HG03045 (cell line): ENCODE measurements around the gene GATAD2B.
A peak's percentile ranks its signal among the peaks of the same experiment; 100 is the strongest.

Experiments used
- ATAC-seq: cut with Tn5 transposase; IDR thresholded peaks from one replicate; pipeline ENCODE4 v1.9.1; 2021; ENCODE audit warnings: mild to moderate bottlenecking, moderate library complexity; ENCODE audit not compliant: unreplicated experiment

Gene GATAD2B

DNA sequence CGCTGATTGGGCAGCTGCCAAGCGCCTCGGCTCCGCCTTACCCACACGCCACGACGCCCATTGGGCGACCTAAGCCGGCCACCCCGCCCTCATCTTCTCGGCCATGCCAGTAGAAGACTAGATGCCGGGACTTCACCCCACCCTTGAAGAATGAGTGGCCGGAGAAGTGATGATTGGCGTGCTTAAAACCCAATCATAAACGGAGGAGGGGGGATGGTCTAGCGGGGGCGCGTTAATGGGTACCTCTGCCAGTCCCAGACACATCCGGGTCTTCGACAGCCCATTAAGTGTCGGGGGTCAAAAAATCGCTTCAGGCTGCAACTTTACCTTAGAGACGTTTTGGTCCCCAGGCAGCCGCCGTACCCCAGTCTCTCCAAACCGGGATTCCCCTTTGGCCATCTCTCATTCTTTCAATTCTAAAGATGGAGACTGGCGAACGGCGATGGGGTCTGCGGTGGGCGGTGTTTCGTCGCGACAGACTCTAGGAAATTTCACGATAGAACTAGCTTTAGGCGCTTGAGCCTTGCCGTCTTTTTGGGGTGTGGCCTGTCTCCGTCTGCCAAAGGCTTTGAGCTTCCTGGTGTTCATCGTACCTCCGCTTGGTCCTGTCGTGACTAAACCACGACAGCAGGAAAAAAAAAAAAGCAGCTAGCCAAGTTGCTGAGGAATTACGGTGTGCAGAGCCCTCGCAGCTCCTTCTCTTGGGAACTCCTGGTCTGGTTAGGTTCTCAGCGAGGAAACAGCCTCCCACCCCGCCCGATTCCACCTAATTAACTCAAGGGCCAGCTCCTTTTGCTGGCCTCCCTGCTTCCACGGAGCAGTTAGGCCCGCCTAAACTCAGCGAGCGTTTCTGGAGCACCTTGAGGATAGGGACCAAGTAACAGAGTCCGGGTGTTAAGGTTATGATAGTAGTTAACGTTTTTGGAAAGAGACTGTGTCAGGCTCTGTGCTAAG is at the start of gene GATAD2B:
TSS of gene GATAD2B (minus strand) at position 1 of the 954 bp plus-strand sequence. CDS start 94,625 bp downstream, outside the sequence.
- peak; percentile 96 for ATAC-seq

GRCh38 chr1:153970346-153970745 is 47.6 kb upstream of the GATAD2B start:
- no peak for ATAC-seq

GRCh38 chr1:153968972-153969371 is 46.2 kb upstream of the GATAD2B start:
- no peak for ATAC-seq

DNA sequence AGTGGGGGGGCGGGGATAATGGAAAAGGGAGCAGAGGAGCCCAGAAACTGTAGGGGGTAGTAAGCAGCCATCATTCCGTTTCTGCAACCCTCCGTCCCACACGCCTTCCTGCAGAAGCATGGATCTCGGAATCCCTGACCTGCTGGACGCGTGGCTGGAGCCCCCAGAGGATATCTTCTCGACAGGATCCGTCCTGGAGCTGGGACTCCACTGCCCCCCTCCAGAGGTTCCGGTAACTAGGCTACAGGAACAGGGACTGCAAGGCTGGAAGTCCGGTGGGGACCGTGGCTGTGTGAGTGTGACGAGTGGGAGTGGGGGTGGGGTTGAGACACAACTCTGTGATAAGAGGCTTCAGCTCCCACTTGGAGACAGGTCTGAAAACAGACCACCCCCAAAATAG is 45.6 kb upstream of the GATAD2B start:
- ATAC-seq = no peak

GRCh38 chr1:153968000-153968363 is 45.2 kb upstream of the GATAD2B start:
- no peak for ATAC-seq

DNA sequence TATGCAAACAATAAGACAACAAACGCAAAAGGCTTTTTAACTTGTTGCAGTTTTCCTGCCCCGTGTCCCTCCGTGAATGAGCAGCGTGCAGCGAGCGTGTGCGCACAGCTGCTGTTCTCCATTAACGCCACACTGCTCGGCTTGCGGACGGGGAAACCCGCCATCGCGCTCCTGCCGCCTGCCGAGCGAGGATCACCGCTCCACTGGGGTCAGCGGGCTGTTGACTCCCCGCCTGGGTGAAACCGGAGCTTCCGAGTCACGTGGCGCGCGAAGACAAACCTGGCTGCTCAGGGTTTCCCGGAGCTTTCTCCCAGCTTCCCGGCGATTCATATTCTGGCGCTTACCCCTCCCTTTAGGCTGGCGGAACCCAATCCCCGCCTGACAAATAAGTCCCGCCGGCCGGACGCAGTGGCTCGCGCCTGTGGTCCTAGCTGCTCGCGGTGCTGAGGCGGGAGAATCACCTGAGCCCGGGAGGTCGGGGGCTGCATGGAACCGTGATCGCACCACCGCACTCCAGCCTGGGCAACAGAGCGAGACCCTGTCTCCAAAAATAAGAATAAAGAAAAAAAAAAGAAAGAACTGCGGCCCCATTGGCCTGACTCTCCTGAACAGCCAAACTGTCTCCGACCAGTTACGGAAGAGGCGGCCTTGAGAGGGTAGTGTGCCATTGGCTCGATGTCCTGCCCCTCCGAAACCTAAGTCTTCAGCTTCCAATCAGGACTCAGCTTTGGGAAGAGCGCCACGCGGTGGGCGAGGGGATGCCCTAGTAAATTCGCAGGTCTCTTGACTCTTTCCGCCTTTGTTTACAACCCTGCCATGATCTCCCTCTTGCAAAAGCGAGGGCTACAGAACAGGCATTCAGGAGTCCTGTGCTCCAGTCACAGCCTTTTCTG is 44.6 kb upstream of the GATAD2B start, which contains the start of gene CREB3L4:
TSS of gene CREB3L4 (plus strand) at position 796 of the 893 bp plus-strand sequence. CDS start 624 bp downstream, outside the sequence.
- peak; percentile 70 for ATAC-seq

- ATAC-seq = peak; percentile 2
Observed at GRCh38 chr1:153963850-153964331, 41.1 kb upstream of the GATAD2B start.

- peak; percentile 57 for ATAC-seq
Observed at GRCh38 chr1:153963030-153963849, 40.5 kb upstream of the GATAD2B start, which contains the start of gene SLC39A1. Gene SLC39A1, minus strand, starts transcription at chr1:153963537. Its CDS starts 822 bp downstream, at chr1:153962715.

GRCh38 chr1:153962088-153963029 is 39.6 kb upstream of the GATAD2B start:
- no peak for ATAC-seq

DNA sequence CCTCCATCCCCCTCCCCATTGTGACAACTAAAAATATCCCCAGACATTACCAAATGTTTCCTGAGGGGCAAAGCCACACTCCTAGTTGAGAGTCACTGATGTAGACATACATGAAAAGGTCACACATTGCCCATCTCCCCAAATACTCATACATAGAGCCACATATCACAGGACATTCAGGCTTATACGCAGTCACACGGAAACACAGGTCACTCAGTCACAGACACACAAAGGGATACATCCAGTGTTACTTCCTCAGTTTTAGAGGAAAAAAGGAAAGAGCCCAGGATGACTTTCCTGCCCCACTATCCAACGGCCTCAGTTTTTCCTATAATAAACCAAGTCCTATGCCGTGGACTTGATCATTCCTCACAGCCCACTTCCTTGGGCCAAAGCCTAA is 38.6 kb upstream of the GATAD2B start:
- no peak for ATAC-seq

GRCh38 chr1:153960206-153960605 is 37.4 kb upstream of the GATAD2B start:
- no peak for ATAC-seq

DNA sequence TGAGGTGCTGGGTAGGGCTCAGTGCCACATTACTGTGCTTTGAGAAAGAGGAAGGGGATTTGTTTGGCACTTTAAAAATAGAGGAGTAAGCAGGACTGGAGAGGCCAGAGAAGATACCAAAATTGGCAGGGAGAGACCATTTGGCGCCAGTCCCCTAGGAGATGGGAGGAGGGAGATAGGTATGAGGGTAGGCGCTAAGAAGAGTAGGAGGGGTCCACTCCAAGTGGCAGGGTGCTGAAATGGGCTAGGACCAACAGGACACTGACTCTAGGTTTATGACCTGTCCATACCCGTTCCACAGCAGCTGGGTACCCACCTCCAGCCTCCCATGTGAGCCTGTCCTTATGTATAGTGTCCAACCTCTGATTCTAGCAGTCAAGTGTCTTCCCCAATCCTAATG is 36.7 kb upstream of the GATAD2B start:
- no peak for ATAC-seq

GRCh38 chr1:153958961-153959260 is 36.1 kb upstream of the GATAD2B start:
- no peak for ATAC-seq

DNA sequence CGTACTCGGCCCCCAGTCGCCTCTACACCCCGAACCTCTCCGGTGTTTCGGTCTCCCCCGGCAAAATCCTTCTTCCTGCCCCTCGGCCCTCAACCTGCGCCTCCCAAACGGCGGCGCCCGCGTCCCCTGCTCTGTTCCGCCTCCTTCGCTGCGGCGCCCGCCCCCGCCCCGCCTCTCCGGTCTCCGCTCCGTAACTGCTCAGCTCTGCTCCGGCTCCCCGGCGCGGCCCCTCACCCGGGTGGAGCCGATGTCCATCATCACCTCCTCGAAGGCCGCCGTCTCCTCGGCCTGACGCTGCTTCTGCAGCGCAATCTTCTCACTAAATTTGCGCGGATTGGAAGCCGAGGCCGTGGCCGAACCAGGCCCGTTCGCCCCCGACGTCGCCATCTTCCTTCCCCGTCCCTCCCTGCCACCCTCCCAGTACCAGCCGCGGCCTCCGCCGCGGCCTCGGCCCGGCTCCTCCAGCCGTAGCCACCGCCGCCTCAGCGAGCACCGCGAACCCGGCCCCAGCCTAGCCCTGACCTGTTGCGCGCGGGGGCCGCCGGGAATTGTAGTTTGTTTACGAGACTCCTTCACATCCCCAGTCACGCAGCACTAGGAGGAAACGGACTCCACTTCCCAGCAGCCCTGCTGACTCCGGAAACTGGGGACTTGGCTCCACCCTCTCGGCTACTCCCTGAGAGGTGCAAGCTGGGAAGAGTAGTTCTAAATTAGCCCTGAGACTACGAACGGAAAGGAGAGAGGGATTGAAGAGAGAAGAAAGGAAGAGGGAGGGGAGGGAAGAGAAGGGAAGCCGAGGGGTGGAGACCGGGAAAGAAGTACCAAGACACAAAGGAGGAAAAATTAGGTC is 35.6 kb upstream of the GATAD2B start, which contains the start of gene CRTC2:
TSS of gene CRTC2 (minus strand) at position 502 of the 850 bp plus-strand sequence. CDS start at position 387, 115 bp downstream.
- peak; percentile 74 for ATAC-seq

DNA sequence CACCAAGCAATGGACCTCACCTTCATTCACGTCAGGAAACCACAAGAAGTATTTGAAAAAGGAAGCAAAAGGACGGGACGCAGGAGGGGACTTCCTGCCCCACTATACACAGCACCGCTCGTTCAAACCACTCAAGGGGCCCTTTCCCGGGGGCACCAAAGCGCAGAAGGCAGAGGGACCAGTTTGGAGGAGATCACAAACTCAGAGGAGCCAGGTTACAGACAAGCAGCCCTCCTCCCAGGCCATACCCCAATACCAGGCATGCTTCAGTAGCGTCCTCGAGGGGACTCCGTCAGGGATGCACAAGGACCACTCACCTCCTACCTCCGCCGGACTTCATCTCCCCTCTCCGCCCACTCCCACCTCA is 35.0 kb upstream of the GATAD2B start:
- ATAC-seq = peak; percentile 4

DNA sequence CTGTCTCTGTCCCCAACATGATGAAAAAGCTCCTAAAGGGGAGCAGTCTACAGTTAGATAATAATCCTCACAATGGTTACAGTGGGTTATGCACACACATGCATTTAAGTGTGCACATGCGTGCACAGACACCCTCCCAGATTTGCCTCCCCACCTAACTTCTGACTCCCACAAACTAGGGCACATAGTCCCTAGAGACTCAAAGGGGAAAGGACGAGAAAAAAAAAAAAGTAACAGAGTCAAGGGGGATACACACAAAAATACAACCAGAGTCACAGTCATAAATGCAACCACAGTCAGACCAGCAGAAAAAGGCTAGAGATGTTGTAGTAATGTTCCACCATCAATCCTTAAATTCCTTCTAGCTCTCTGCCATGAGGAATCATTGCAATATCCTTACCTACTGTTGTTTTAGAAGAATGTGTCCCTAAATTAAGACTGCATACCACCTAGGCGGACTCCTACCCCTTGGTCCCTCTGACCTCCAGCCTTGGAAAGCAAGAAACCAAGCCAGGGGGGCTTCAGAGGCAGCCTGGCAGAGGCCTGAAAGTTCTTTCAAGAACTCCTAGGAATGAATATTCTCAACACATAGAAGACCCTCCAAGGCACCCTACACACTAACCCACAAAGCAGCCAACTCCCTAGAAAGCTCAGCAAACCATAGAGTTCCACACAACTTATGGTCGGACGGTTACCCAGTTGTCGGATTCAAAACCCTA is 34.4 kb upstream of the GATAD2B start:
- ATAC-seq = no peak

DNA sequence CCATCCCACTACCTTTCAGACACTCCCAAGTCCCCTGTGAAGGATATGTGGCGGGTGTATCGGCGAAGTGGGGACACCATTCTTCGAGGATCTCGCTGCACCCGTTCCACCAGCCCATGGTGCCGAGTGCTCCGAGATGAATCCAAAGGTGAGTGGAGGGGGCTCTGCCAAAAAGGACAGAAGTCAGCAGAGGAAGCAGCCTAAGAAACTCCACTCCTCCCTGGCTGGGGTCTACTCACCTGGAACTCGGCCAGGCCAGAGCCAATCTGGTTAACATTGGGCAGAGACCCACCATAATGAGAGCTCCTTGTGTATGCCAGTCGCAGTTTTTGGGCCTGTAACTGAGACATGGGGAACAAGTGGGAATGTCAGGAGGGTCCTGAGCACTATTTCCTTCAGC is 32.1 kb upstream of the GATAD2B start:
- ATAC-seq = no peak
